BE2C (cell line): ENCODE data around the gene TXLNA.

Experiments
- DNase-seq: peaks from one replicate; pipeline ENCODE4 v3.0.0-alpha.2; 2020
- H3K27me3 ChIP-seq: fragments of 250-450 bp; sonication (Bioruptor Pico); 2 replicates; pipeline ENCODE4 v1.5.1; 2020; ENCODE audit warnings: mild to moderate bottlenecking
- H3K36me3 ChIP-seq: fragments of 250-450 bp; sonication (Bioruptor Pico); 2 replicates; pipeline ENCODE4 v1.5.1; 2020; ENCODE audit warnings: mild to moderate bottlenecking
- H3K4me1 ChIP-seq: fragments of 250-450 bp; sonication (Bioruptor Pico); 2 replicates; pipeline ENCODE4 v1.5.1; 2020
- H3K4me3 ChIP-seq: 2 replicates; pipeline ENCODE4 v1.5.1; 2011; ENCODE audit warnings: low read depth, low read length
- H3K9me3 ChIP-seq: fragments of 250-450 bp; sonication (Bioruptor Pico); 2 replicates; pipeline ENCODE4 v1.5.1; 2020
- CTCF ChIP-seq: IDR thresholded peaks from 2 replicates; pipeline ENCODE4 v1.5.1; 2012; ENCODE audit warnings: mild to moderate bottlenecking, low read depth, low read length

TXLNA gene

DNA sequence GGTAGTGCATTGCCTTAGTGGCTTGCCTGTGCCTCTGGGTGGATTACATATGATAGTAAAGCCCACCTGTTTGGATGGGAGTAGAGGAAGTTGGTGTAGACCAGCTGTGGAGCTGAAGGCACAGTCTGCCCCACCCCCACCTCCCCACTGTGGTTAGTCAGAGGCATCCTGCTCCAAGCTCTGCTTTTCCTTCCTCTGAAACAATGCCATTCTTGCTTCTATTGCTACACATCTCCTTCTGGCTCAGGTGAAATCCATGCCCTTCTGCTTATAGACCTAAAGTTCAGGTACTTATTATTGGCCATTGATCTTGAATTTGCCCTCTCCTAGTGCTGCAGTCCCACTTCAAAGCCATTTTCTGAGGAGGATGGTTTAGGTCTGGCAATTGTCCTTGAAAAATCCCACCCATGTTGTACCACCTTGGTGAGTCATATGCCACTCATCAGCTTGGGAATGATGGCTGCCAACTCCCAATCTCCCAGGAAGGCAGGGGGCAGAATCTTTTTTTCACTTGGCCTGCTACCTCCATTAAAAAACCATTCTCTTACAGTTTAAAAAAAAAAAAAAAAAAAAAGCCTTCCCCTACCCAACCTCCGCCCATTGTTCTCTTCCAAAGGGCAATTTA is 6.7 kb upstream of the TXLNA start:
- TF ChIP-seq CTCF = no peak
- Histone ChIP-seq H3K27me3 (no peaks in the 10 kb centered on the region), H3K36me3 (peaks cover 3% of the 10 kb centered on the region; the same call in 1 of the 2 replicates), H3K4me1 (no peaks in the 10 kb centered on the region), H3K9me3 (no peaks in the 10 kb centered on the region), H3K4me3 (no peak overlapping the region)
- DNase-seq = no peak

- Histone ChIP-seq H3K36me3 (peaks cover 8% of the 10 kb centered on the region), H3K9me3 (no peaks in the 10 kb centered on the region), H3K4me3 (peak overlapping the region; percentile 73; the same call in 1 of the 2 replicates), H3K4me1 (no peaks in the 10 kb centered on the region), H3K27me3 (no peaks in the 10 kb centered on the region)
- TF ChIP-seq CTCF = no peak
- DNase-seq = no peak
Observed at GRCh38 chr1:32178380-32179192, 889 bp upstream of the TXLNA start.

- no peak for DNase-seq
- Histone ChIP-seq H3K36me3 (peaks cover 12% of the 10 kb centered on the region), H3K9me3 (no peaks in the 10 kb centered on the region), H3K27me3 (no peaks in the 10 kb centered on the region), H3K4me1 (no peaks in the 10 kb centered on the region), H3K4me3 (peak overlapping the region; percentile 73)
- no peak for TF ChIP-seq CTCF
Observed at GRCh38 chr1:32179193-32179442, 357 bp upstream of the TXLNA start.

DNA sequence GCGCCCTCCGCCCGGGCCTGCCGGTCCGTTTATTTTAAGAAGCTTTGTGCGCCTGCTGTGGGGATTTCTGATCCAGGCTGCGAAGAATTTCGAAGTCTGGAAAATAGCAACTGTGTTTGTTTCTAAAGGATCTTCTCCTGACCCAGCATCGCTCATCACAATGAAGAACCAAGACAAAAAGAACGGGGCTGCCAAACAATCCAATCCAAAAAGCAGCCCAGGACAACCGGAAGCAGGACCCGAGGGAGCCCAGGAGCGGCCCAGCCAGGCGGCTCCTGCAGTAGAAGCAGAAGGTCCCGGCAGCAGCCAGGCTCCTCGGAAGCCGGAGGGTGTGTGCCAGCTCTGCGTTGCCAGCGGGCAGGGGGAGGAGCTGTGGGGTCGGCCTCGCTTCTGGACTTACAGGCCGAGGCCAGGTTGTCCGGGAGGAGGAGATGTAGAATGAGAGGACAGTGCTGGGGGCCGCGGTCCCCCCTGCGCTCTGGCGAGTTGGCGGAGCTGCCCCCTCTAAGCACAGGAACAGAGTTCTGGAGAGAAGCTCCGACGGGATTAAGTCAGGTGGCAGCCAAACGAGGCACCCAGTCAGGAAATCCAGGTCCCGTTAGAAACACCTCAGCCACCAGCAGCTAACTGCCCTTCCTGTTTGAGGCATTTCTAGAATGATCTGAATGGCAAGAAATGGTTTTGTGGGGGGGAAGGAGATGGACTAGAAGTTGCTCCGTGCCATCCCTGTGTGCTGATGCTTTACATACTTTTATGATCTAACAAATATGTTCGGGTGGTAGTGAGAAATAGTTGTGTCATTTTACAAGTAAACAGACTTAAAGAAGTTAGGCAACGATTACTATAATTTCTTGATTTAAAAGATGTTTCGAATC is 948 bp downstream of the TXLNA start:
- TF ChIP-seq CTCF = no peak
- Histone ChIP-seq H3K4me1 (no peaks in the 10 kb centered on the region), H3K36me3 (peaks cover 20% of the 10 kb centered on the region), H3K4me3 (peak overlapping the region; percentile 73), H3K27me3 (no peaks in the 10 kb centered on the region), H3K9me3 (no peaks in the 10 kb centered on the region)
- DNase-seq = peak; percentile 57

DNA sequence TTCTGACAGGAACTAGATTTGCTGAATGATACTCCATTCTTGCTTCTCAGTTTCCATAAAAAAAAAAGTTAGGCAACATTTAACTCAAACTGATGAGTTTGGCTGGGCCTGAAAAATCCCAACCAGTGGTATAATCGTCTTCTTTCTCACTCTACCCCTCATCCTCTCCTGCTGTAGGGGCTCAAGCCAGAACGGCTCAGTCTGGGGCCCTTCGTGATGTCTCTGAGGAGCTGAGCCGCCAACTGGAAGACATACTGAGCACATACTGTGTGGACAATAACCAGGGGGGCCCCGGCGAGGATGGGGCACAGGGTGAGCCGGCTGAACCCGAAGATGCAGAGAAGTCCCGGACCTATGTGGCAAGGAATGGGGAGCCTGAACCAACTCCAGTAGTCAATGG is 1.6 kb downstream of the TXLNA start:
- Histone ChIP-seq H3K27me3 (no peaks in the 10 kb centered on the region), H3K4me3 (peak overlapping the region; percentile 73), H3K36me3 (peaks cover 20% of the 10 kb centered on the region), H3K9me3 (no peaks in the 10 kb centered on the region), H3K4me1 (no peaks in the 10 kb centered on the region)
- TF ChIP-seq CTCF = no peak
- no peak for DNase-seq
